NCI-H2196 (cell line): Measurements from ENCODE around the gene ACADM.
A peak's percentile ranks its signal among the peaks of the same experiment; 100 is the strongest.
"Not testable (repeated sequence)": the region's sequence is repeated elsewhere in the genome, so short reads cannot be mapped to it uniquely, and the experiment has no call there.

Source experiments
- DNase-seq: peaks from one replicate; lab custom pipeline; 2025; ENCODE audit not compliant: unreplicated experiment; lab: John Stamatoyannopoulos, UW

ACADM gene

DNA sequence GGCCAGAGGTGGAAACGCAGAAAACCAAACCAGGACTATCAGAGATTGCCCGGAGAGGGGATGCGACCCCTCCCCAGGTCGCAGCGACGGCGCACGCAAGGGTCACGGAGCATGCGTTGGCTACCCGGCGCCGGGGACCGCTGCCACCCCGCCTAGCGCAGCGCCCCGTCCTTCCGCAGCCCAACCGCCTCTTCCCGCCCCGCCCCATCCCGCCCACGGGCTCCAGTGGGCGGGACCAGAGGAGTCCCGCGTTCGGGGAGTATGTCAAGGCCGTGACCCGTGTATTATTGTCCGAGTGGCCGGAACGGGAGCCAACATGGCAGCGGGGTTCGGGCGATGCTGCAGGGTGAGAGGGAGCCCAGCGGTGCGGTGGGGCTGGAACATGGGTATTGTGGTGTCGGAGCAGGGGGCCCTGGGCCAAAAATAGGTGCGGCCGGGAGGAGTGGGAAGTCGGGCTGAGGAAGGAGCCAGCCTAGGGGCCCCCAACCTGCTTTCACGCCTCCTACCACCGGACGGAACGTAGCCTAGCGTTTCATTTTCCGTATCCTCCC, at the start of gene ACADM:
Gene ACADM (plus strand): TSS at position 238 of the 551 bp plus-strand sequence. CDS start 79 bp downstream, at position 317.
- DNase-seq, result peak; percentile 74

DNA sequence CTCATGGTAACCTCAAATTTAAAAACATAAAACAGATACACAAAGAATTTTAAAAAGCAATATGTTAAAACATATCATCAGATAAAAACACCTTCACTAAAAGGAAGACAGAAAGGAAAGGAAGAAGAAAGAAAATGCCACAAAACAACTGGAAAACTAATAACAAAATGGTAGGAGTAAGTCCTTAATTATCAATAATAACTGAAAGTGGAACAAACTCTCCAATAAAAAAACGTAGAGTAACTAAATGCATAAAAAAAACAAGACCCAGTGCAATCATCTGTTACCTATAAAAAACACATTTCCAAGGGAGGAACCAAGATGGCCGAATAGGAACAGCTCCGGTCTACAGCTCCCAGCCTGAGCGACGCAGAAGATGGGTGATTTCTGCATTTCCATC, 47.1 kb upstream of the ACADM start:
- no peak for DNase-seq

DNA sequence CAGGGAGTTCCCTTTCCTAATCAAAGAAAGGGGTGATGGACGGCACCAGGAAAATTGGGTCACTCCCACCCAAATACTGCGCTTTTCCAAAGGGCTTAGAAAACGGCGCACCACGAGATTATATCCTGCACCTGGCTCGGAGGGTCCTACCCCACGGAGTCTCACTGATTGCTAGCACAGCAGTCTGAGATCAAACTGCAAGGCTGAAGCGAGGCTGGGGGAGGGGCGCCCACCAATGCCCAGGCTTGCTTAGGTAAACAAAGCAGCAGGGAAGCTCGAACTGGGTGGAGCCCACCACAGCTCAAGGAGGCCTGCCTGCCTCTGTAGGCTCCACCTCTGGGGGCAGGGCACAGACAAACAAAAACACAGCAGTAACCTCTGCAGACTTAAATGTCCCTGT, 46.5 kb upstream of the ACADM start:
- DNase-seq, result not testable (repeated sequence)

DNA sequence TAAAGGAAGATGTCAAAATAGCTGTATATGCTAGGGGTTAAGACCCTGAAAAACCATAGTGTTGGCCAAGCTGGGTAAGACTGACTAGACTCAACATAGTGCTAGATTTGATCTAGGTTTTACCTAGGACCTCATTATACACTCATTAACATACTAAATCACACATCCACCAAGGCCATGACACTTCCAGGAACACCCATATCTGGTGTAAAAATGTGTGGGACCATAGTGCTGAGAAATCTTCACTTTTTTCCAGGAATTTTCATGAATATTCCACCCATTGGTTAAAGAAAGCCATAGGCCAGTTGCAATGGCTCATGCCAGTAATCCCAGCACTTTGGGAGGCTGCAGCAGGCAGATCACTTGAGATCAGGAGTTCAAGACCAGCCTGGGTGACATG, 34.0 kb upstream of the ACADM start:
- DNase-seq, result no peak

DNA sequence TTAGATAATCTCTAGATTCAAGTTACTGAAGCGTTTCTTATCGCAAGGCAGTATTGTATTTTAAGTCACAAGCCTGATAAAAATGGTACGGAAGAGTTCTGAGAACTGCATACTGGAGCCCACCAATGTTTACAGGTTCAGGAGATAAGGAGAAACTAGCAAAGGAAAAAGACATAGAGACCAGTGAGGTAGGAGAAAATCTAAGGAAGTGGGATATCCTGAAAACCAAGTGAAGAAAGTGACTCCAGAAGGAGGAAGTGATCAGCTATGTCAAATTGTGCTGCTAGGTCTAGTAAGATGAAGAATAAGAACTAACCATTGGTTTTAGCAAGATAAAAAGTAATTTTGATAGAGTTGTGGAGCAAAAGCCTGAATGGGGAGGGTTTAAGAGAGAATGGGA, 31.0 kb upstream of the ACADM start:
- no peak for DNase-seq

DNA sequence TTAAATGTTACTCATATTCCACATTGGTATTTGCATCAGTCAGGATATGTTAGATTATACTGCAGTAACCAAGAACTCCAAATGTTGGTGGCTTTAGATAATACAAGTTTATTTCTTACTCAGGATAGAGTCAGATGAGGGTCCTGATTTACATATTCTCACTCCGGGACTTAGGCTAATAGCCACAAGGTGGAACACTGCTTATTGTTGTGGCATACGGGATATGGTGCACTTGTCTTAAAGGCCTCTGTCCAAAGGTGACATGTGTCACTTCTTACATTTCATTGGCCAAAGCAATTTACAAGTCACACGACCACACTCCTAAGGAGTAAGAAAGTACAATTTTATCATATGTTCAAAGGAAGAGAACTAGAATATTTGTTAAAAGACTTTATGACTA, 28.5 kb upstream of the ACADM start:
- DNase-seq, result no peak

DNA sequence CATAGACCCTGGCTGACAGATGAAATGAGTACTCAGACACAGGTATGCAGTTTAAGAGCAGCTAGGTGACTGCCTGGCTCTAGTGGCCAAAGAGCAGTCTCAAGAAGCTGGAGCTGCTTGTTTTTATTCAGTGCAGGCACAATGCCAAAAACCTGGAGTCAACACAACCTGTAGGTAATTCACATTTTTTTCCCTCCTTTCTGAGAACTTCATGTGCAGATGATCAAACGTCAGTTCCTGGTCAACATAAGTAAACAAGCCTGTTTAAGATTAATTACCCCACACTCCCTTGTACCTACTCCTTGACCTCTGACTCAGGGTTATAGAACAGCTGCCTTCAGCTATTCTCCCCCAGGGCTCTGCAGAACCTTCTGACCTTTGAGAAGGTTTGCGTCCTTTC, 17.3 kb upstream of the ACADM start:
- no peak for DNase-seq

DNA sequence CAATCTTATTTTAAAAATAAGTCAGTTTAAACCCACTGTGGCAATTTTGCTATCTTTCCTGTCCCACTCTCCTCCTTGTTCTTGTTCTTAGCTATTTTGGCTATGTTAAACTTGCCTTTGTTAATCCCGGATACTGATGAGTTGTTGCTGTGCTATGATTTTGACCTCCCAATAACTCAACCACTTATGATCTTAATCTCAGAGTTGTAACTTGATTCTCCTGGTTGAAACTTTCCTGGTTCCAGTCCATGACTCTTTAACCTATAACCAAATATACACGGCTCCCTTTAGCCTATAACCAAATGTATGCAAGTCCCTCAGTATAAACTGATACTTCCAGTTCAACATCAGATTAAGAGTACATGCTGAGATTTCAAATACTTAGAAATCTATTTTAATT, 15.6 kb upstream of the ACADM start:
- DNase-seq, result no peak

DNA sequence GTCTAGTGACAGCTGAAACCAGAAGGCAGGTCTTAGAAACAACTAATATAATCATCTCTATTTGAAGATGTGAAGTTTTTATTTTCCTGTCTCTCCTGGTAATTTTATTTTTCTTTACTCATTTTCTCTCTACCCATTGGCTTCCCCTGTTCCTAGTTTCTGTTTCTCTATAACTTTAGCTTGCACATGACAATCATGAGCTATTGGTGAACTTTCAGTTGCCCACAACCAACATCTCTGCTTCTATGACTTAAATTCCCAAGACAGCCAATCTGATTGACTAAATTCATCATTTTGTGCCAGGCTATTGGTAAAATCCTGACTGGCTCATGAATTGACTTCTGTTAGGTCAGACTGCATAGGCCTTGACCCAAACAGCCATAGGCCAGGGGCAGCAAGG, 13.7 kb upstream of the ACADM start:
- no peak for DNase-seq

DNA sequence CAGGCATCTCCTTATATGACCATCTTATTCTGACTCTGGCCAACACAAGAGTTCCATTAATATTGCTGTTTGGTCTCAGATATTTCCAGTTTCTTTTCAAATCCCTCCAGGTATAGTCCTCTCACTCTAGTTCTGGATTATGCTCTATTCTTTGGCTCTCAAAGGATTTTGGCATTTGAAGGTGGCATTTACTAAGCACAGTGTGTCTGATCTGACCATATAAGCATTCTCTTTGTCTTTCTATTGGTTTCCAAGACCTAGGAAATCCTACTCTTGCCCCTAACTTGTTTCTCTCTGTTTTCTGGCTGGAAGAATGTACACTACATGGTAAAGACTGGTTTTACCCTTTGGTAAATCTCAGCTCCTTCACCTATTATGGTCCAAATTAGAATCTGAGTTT, 12.7 kb upstream of the ACADM start:
- DNase-seq, result no peak

DNA sequence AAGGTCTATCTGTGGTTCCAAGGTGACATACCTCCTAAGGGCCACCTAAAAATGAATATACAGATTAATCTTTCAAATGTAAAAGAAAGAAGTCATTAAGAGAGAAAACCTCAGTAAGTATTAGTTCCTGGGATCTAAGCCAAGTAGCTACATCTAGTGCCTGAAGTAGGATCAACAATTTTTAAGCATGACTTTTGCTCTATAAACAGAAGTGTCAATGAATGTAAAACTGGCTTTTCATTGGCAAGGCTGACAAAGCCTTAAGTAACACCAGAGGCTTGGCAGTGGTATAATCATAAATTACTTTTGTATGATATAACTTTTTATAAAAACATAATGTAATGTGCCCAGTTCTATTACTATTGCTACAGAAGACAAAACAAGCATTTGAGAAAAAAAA, 12.2 kb upstream of the ACADM start:
- no peak for DNase-seq

DNA sequence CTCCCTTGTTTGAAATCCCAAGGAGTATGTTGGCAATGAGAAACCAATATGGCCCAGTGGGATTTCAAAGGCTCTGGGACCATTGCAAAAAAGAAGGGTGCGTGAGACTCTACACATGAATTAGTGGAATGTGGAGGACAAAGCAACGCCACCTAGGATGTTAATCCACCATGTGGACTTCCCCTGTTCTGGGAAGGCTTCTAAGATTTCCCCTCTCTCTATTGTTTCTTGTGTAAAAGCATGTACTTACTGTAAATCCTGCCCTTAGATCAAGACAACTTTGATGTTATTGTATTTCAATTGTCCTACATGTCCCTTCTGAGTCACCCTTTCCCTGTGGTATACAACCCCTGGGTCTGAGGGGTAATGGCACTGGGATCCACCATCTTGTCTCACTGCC, 4.7 kb upstream of the ACADM start:
- no peak for DNase-seq

DNA sequence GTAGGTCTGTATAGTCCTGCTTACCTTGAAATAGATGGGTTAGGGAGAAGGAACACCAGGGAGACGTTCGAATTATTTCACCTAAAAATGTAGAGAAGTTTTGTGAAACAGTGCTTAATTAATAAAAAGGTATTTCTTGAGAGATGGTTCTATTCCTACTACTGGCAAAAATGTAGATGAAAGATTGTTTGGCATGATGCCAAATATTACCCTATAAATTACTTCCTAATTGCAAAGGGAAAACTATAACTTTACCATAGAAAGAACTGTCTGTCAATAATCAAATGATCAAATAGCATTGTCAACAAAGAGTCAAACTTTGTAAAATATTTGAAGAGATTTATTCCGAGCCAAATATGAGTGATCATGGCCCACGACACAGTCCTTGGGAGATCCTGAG, 4.2 kb upstream of the ACADM start:
- DNase-seq, result no peak

DNA sequence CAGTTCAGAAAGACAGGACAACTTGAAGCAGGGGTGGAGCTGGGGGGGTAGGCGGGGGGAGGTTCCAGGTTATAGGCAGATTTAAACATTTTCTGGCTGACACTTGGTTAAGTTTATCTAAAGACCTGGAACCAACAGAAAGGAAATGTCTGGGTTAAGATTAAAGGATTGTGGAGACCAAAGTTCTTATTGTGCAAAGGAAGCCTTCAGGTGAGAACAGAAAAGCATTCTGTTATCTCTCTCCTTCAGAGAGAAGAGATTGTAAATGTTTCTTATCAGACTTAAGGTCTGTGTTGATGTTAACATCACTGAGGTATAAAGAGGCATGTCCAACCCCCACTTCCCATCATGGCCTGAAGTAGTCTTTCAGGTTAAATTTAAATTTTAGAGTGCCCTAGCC, 3.7 kb upstream of the ACADM start:
- DNase-seq, result no peak

DNA sequence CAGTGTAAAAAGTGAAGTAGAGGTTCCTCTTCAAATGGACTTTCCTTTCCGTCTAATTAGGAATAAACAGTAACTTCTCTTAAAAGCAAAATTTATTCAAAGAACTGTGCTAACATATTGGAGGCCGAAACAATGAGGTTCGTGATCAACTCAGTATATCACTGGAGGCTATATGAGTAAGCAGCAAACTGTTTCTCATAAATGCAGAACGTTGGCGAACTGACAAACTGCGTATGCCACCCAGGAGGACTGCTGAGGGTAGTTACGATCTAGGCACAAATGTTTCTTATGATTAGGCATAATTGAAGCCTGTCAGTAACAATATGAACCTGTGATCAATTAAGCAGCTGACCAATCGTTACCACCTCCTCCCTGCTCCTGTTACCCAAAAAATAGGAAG, 2.3 kb upstream of the ACADM start:
- DNase-seq, result not testable (repeated sequence)

DNA sequence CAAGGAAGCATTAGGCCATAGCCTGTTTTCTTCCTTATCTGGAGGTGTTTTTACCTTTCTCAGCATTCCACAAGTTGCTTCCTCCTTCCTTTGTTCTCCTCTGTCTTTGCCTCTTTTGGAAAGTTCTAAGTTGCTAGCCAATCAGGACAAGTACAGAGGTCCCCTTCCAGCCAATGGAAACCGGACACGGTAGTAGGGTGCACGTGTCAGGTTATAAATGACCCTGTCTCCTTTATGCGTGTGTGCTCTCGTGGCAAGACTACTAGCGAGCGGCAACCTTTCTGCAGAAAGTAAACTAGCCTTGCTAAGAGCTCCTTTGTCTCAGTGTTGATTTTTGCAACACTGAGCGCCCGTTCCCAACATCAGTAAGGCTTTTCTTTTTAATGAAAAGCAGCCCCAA, 1.5 kb upstream of the ACADM start:
- DNase-seq, result no peak

DNA sequence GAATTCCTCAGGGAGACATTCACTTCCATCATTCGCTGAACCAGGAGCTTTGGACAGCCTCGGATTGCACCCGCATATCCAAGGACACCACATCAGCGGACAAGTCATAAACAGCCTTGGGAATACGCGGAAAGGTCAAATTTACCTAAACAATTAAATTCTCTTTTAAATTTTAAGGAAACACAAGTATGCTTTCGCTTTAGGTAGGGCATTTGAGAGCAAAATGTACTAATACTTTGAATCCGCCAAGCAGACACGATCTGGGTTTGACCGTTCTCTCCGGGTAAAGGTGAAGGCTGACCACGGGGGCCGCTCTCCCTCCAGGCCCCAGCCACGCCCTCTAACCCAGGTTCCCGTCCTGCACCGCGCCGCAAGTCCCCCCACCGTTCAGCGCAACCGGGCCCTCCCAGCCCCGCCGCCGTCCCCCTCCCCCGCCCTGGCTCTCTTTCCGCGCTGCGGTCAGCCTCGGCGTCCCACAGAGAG, 479 bp upstream of the ACADM start:
- DNase-seq, result peak; percentile 76

DNA sequence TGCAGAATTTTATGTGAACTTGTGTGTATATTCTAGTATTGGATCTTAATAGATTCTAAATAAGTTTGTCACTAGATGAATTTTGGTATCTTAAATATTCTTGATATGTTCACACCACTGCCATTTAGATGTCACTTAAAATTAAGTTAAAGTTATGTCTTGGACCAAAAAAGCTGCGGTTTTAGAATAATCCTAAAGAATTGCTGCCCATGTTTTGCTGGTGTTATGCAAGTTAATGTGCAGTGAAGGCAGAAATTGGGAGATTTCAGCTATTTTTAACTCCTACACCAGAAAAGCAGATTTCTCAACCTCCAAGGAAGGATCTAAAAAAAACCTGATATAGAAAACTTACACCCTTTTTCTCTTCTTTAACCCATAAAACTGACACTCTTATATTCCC, 757 bp downstream of the ACADM start:
- DNase-seq, result no peak

DNA sequence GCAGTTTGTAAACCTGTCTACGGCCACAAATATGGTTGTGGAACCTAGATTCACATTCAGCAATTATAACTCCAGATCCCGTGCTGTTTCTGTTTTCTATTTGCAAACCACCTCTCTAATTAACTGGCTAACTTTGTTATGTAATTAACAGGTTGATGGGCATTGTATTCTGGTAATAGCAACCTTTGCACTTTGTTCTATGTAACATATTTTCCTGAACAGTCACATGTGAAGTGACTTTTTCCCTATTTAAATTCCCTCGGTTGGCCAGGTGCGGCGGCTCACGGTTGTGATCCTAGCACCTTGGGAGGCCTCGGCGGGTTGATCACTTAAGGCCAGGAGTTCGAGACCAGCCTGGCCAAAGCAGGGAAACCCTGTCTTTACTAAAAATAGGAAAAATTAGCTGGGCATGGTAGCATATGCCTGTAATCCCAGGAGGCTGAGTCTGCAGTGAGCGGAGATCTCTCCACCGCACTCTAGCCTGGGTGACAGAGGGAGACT, 1.4 kb downstream of the ACADM start:
- no peak for DNase-seq

DNA sequence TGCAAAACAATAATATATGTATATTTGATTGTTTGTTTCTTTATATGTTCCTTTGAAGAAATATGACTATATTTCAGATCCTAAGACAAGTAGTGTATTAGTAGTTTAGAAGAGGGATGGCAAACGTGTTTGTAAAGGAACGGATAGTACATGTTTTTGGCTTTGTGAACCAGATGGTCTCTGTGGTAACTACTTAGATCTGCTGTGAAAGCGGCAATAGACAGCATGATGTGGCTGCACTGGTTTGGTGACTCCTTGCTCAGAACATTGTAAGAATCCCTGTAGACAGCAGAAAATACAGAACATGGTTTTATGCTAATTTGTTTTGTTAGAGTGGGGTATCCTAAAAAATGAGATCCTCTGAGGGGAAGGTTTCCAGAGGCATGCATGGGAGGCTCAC, 3.1 kb downstream of the ACADM start:
- DNase-seq, result no peak

DNA sequence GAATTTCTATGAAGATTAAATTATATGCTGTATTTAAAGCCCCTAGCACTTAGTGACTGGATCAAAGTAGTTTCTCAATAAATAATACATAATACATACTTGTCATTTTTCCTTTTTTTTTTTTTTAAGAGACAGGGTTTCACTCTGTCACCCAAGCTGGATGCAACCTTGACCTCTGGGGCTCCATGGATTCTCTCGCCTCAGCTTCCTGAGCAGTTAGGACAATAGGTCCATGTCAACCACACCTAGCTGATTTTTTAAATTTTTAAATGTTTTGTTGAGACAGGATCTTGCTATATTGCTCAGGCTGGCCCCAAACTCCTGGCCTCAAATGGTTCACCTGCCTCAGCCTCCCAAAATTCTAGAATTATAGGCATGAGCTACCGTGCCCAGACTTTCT, 5.9 kb downstream of the ACADM start:
- no peak for DNase-seq

DNA sequence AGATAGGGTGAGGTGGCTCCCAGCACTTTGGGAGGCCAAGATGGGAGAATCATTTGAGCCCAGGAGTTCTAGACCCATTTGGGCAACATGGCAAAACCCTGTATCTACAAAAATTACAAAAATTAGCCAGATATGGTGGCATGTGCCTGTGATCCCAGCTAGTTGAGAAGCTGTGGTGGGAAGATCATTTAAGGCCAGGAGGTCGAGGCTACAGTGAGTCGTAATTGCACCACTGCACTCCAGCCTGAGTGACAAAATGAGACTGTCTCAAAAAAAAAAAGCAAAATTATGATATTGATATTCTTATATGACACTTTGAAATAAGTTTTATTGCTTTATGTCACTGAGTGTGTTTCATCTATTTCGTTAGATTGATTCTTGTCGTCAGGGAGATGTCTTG, 7.4 kb downstream of the ACADM start:
- no peak for DNase-seq

DNA sequence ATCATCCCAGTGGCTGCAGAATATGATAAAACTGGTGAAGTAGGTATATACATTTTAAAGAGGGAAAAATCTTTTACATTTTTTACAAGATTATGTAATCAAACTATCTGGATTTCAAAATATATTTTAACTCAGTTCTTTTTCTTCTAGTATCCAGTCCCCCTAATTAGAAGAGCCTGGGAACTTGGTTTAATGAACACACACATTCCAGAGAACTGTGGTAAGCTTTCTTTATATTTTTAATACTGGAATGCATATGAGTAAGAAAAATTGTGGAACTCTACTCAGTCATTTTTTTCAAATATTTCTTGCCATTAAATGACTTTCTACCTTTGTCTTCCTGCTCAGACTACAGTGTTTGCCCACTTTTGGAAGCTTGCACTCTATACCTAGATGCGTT, 8.2 kb downstream of the ACADM start:
- no peak for DNase-seq

DNA sequence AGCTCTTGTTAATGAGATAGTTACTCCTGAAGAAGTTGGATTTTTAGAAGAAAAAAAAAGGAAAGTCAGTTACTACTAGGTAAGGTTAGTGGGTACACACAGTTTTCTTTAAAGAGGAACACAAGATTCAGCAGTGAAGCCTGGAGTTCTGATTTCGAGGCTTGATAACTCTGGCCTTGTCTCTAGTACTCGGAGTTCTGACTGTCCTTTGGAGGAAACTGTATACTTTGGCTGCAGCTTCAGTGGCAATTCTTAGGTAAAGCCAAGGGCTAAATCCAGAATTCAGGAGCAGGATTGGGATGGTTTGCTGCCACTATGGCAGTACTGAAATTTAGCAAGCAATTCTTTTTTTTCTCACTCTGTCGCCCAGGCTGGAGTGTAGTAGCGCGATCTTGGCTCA, 9.2 kb downstream of the ACADM start:
- no peak for DNase-seq
